GM12874 (cell line): Measurements from ENCODE around the gene CHD5.

ENCODE experiments used
- CTCF ChIP-seq: IDR thresholded peaks from 2 replicates; pipeline ENCODE4 v1.5.1; 2011; ENCODE audit warnings: low read depth, mild to moderate bottlenecking, control low read depth, low read length, moderate library complexity; ENCODE audit not compliant: insufficient read depth

The CHD5 gene

GRCh38 chr1:6097117-6097595 is 83.0 kb downstream of the CHD5 start:
- TF ChIP-seq CTCF: no peak

GRCh38 chr1:6096243-6097116 is 83.6 kb downstream of the CHD5 start:
- TF ChIP-seq CTCF: no peak

- TF ChIP-seq CTCF: no peak
These were observed 84.4 kb downstream of the CHD5 start for GRCh38 chr1:6095511-6096242.

- TF ChIP-seq CTCF: no peak
These were observed 85.2 kb downstream of the CHD5 start for GRCh38 chr1:6094801-6095505.

GRCh38 chr1:6094246-6094645 is 85.9 kb downstream of the CHD5 start:
- no peak for TF ChIP-seq CTCF

GRCh38 chr1:6093611-6094010 is 86.5 kb downstream of the CHD5 start:
- no peak for TF ChIP-seq CTCF

GRCh38 chr1:6093071-6093470 is 87.0 kb downstream of the CHD5 start:
- TF ChIP-seq CTCF: no peak
